HFFc6 (cell line): ENCODE results near the gene MS4A3. TPM values are rescaled to one million over a fixed set of nuclear protein-coding genes. Genes with fewer than 3 reads are reported as not detected.

ENCODE experiments used
- DNase-seq: peaks from one replicate; pipeline ENCODE4 v3.0.0-alpha.2; 2018
- H3K27ac Mint-ChIP-seq: 2 replicates; pipeline ENCODE4 v1.8.0; 2020; ENCODE audit warnings: mild to moderate bottlenecking, mixed read lengths
- H3K27me3 Mint-ChIP-seq: 2 replicates; pipeline ENCODE4 v1.8.0; 2021; ENCODE audit warnings: mild to moderate bottlenecking, moderate library complexity, mixed read lengths; ENCODE audit not compliant: insufficient read depth
- H3K36me3 Mint-ChIP-seq: 2 replicates; pipeline ENCODE4 v1.8.0; 2021; ENCODE audit warnings: low read depth, mixed read lengths
- H3K4me1 Mint-ChIP-seq: 2 replicates; pipeline ENCODE4 v1.8.0; 2020; ENCODE audit warnings: low read depth, mixed read lengths
- H3K4me3 Mint-ChIP-seq: 2 replicates; pipeline ENCODE4 v1.8.0; 2020; ENCODE audit warnings: mild to moderate bottlenecking, moderate library complexity, mixed read lengths
- H3K9me3 Mint-ChIP-seq: 2 replicates; pipeline ENCODE4 v1.8.0; 2020; ENCODE audit warnings: mild to moderate bottlenecking, mixed read lengths
- total RNA-seq, 6 experiments: library from RNA; stranded (reverse); fragmentation: NEBNext Ultra II Directional; extraction: Animal tissue kit (Norgen Biotek cat#: 25700); gene quantifications; 2 replicates in 1 of 6; 3 replicates in 5 of 6; pipeline ENCODE4 v1.2.3, GENCODE V29; 2021
- TF ChIP-seq, protein P1 (sequence below): fragments of 200-600 bp; sonication (generic); IDR thresholded peaks from 2 replicates; pipeline ENCODE4 v1.5.0; 2021; ENCODE audit warnings: antibody characterized with exemption, mild to moderate bottlenecking

The MS4A3 gene
- total RNA-seq, 6 experiments from 2014 or later: not detected

DNA sequence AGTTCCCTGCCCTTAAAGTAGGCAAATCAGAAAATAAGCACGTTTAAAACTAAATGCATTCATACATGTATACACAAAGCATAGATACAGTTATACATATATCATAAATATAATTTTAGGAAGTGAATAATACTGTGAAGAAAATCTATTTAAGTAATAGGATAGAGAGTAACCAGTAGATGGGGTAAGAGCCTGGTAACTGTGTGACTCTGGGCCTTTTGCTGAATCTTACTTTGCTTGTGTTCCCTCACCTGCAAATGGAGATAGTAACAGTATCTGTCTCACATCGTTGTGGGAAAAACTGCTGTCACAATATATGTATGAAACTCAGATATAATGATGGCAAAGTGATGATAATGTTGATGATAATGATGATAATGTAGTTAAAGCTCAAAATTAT is 61.9 kb downstream of the MS4A3 start:
- H3K27ac Mint-ChIP-seq: no peak overlapping the region
- H3K4me3 Mint-ChIP-seq: no peak overlapping the region
- peaks cover 27% of the 10 kb centered on the region for H3K9me3 Mint-ChIP-seq
- H3K27me3 Mint-ChIP-seq: no peaks in the 10 kb centered on the region
- no peaks in the 10 kb centered on the region for H3K4me1 Mint-ChIP-seq
- TF ChIP-seq, protein P1, sequence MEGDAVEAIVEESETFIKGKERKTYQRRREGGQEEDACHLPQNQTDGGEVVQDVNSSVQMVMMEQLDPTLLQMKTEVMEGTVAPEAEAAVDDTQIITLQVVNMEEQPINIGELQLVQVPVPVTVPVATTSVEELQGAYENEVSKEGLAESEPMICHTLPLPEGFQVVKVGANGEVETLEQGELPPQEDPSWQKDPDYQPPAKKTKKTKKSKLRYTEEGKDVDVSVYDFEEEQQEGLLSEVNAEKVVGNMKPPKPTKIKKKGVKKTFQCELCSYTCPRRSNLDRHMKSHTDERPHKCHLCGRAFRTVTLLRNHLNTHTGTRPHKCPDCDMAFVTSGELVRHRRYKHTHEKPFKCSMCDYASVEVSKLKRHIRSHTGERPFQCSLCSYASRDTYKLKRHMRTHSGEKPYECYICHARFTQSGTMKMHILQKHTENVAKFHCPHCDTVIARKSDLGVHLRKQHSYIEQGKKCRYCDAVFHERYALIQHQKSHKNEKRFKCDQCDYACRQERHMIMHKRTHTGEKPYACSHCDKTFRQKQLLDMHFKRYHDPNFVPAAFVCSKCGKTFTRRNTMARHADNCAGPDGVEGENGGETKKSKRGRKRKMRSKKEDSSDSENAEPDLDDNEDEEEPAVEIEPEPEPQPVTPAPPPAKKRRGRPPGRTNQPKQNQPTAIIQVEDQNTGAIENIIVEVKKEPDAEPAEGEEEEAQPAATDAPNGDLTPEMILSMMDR: no peak
- DNase-seq: no peak
- no peaks in the 10 kb centered on the region for H3K36me3 Mint-ChIP-seq

DNA sequence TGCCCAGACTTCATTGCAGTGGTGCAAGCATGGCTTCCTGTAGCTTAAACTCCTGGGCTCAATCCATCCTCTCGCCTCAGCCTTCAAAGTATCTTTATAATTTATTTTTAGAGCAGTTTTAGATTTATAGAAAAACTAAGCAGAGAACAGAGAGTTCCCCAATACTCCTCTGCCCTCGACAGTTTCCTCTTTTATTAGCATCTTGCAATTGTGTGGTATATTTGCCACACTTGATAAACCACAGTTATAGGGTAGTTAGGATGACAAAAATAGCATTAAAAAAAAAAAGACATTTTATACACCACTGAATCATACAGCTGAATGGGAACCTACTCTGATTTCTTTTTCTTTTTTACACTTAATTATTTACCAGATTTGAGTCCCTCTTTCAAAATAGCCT is 63.2 kb downstream of the MS4A3 start:
- Mint-ChIP-seq H3K4me3 (no peak overlapping the region), H3K27ac (no peak overlapping the region), H3K9me3 (peaks cover 37% of the 10 kb centered on the region), H3K27me3 (no peaks in the 10 kb centered on the region), H3K36me3 (no peaks in the 10 kb centered on the region), H3K4me1 (no peaks in the 10 kb centered on the region)
- TF ChIP-seq, protein P1: no peak
- no peak for DNase-seq

Other genes starting within 250 kb of the MS4A3 start
- 10 to 100 TPM; 45.7 to 51.0 (median 48.6) TPM for gene MRPL16, start 245.9 kb upstream of the MS4A3 start, total RNA-seq
- not detected for gene CBLIF, start 211.2 kb upstream of the MS4A3 start, total RNA-seq
- gene TCN1, start 190.2 kb upstream of the MS4A3 start, total RNA-seq: not detected
- not detected for gene OOSP3, start 177.9 kb upstream of the MS4A3 start, total RNA-seq
- gene OOSP1, start 118.2 kb upstream of the MS4A3 start, total RNA-seq: not detected
- gene OOSP4A, start 92.6 kb upstream of the MS4A3 start, total RNA-seq: not detected
- gene OOSP4B, start 39.5 kb upstream of the MS4A3 start, total RNA-seq: not detected
- not detected for gene OOSP2, start 16.3 kb upstream of the MS4A3 start, total RNA-seq
- gene MS4A2, start 32.0 kb downstream of the MS4A3 start, total RNA-seq: not detected
- gene MS4A6A, start 126.4 kb downstream of the MS4A3 start, total RNA-seq: not detected
- gene MS4A4E, start 186.5 kb downstream of the MS4A3 start, total RNA-seq: not detected
- not detected for gene MS4A4A, start 224.0 kb downstream of the MS4A3 start, total RNA-seq